ENCODE results near the gene AP4B1.

AP4B1 gene

GRCh38 chr1:113946112-113946511 lies 41.5 kb upstream of the AP4B1 start:
- no peak for TF ChIP-seq ZFX (IDR thresholded peaks at IDR 0.05; ENCODE audit: borderline replicate concordance)
- no peak for TF ChIP-seq CTCF (IDR thresholded peaks at IDR 0.05)
- no peak overlapping the region for H3K27ac ChIP-seq

GRCh38 chr1:113945329-113945728 lies 40.7 kb upstream of the AP4B1 start:
- TF ChIP-seq CTCF (IDR thresholded peaks at IDR 0.05) (no peak), ZFX (IDR thresholded peaks at IDR 0.05; ENCODE audit: borderline replicate concordance) (no peak)

DNA sequence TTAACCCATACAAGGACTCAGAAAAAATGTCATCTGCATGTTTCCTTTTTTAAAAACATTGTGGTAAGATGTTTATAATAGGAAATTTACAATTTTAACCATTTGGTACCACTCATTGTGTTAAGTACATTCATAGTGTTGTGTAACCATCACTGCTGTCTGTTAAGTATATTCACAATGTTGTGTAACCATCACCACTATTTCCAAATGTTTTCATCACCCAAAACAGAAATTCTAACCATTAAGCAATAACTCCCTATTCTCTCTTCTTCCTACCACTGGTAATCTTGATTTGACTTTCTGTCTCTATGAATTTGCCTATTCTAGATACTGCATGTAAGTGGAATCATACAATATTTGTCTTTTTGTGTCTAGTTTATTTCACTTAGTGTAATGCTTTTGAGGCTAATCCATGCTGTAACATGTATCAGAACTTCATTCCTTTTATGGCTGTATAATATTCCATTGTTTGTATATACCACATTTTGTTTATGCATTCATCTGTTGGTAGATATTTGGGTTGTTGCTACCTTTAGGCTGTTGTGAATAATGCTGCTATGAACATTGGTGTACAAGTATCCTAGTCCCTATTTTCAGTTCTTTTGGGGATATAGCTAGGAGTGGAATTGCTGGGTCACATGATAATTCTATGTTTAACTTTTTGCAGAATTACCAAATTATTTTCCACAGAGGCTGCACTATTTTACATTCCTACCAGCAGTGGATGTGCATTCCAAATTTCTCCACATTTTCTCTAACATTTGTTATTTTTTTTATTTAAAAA lies 38.6 kb upstream of the AP4B1 start:
- no peak overlapping the region for H3K27ac ChIP-seq
- no peak for TF ChIP-seq CTCF (IDR thresholded peaks at IDR 0.05)

More at GRCh38 chr1:113945329-113945728, 40.7 kb upstream of the AP4B1 start:
- no peak overlapping the region for H3K27ac ChIP-seq

DNA sequence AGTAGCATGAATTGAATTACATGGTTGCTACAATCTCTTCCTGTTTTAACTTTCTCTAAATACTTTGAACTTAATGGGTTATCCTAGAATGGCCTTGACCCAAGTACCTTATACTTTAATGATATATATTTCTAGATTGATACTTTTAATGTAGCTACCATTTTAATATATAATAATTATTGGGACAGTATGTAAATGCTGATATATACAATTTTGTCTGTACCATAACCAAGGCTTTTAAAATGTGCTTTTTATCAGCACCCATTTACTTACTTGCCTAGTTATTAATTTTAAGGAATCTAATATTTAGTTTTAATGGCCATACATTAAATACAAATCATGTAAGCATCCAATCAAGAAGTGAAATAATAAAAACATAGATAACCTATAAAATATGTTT lies 37.9 kb upstream of the AP4B1 start:
- H3K27ac ChIP-seq, result no peak overlapping the region
- no peak for TF ChIP-seq CTCF (IDR thresholded peaks at IDR 0.05)
- no peak for TF ChIP-seq ZFX (IDR thresholded peaks at IDR 0.05; ENCODE audit: borderline replicate concordance)

GRCh38 chr1:113941245-113941559 lies 36.6 kb upstream of the AP4B1 start:
- H3K27ac ChIP-seq, result no peak overlapping the region
- no peak for TF ChIP-seq ZFX (IDR thresholded peaks at IDR 0.05; ENCODE audit: borderline replicate concordance)
- no peak for TF ChIP-seq CTCF (IDR thresholded peaks at IDR 0.05)

DNA sequence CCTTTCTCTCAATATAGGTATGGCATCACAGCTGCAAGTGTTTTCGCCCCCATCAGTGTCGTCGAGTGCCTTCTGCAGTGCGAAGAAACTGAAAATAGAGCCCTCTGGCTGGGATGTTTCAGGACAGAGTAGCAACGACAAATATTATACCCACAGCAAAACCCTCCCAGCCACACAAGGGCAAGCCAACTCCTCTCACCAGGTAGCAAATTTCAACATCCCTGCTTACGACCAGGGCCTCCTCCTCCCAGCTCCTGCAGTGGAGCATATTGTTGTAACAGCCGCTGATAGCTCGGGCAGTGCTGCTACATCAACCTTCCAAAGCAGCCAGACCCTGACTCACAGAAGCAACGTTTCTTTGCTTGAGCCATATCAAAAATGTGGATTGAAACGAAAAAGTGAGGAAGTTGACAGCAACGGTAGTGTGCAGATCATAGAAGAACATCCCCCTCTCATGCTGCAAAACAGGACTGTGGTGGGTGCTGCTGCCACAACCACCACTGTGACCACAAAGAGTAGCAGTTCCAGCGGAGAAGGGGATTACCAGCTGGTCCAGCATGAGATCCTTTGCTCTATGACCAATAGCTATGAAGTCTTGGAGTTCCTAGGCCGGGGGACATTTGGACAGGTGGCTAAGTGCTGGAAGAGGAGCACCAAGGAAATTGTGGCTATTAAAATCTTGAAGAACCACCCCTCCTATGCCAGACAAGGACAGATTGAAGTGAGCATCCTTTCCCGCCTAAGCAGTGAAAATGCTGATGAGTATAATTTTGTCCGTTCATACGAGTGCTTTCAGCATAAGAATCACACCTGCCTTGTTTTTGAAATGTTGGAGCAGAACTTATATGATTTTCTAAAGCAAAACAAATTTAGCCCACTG lies 36.0 kb upstream of the AP4B1 start:
- no peak for TF ChIP-seq CTCF (IDR thresholded peaks at IDR 0.05)
- TF ChIP-seq ZFX (IDR thresholded peaks at IDR 0.05; ENCODE audit: borderline replicate concordance), result no peak
- H3K27ac ChIP-seq, result no peak overlapping the region

DNA sequence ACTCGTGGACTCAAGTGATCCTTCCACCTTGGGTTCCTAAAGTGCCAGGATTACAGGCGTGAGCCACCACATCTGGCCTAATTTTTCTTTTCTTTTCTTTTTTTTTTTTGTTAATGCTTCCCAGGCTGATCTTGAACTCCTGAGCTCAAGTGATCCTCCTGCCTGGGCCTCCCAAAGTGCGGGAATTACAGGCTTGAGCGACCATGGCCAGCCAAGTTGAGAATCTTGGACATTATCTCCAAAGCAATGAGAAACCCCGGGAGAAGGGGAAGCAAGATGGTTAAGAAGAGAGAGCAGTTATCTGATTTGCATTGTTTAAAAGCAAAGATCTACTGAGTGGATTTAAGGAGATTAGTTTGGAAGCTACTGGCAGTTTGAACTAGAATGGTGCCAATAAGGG lies 33.6 kb upstream of the AP4B1 start:
- no peak overlapping the region for H3K27ac ChIP-seq
- TF ChIP-seq CTCF (IDR thresholded peaks at IDR 0.05), result no peak
- TF ChIP-seq ZFX (IDR thresholded peaks at IDR 0.05; ENCODE audit: borderline replicate concordance), result no peak

Measured in 22Rv1 (cell line).